AG04449 (cell line): ENCODE results near the gene KANK4.
A peak's percentile ranks its signal among the peaks of the same experiment; 100 is the strongest.

Experiments
- CTCF ChIA-PET: fragments of 350-600 bp; formaldehyde crosslinking; extraction: SDS; loops from one replicate; lab custom pipeline; 2021; ENCODE audit warnings: antibody characterized with exemption; lab: Yijun Ruan, JAX
- POLR2A ChIA-PET: fragments of 400-600, 350-600 bp; formaldehyde crosslinking; extraction: SDS; loops from one replicate; lab custom pipeline; 2020; ENCODE audit warnings: antibody characterized with exemption, inconsistent platforms; lab: Yijun Ruan, JAX
- DNase-seq: peaks from one replicate; pipeline ENCODE4 v3.0.0-alpha.2; 2010; ENCODE audit warnings: low read depth, low spot score
- H3K4me3 ChIP-seq: 2 replicates; pipeline ENCODE4 v1.5.1; 2011; ENCODE audit warnings: low read depth, mild to moderate bottlenecking, control low read depth, low read length
- CTCF ChIP-seq: IDR thresholded peaks from one replicate; pipeline ENCODE4 v1.5.1; 2011; ENCODE audit warnings: mild to moderate bottlenecking, moderate library complexity, low read length, control low read depth, inconsistent platforms; ENCODE audit not compliant: insufficient read depth; ENCODE audit errors: missing control alignments

Gene KANK4

GRCh38 chr1:62304975-62305374 is 14.3 kb downstream of the KANK4 start:
- TF ChIP-seq CTCF: no peak
- ChIA-PET CTCF (no interaction called here), POLR2A (no interaction called here)
- no peak overlapping the region for H3K4me3 ChIP-seq
- DNase-seq: no peak

GRCh38 chr1:62304515-62304914 is 14.7 kb downstream of the KANK4 start:
- no peak for DNase-seq
- no peak for TF ChIP-seq CTCF
- POLR2A ChIA-PET: no interaction called here
- no peak overlapping the region for H3K4me3 ChIP-seq
- CTCF ChIA-PET: no interaction called here

GRCh38 chr1:62301726-62302390 is 17.4 kb downstream of the KANK4 start:
- ChIA-PET POLR2A (no interaction called here), CTCF (no interaction called here)
- DNase-seq: no peak

GRCh38 chr1:62299426-62300200 is 19.6 kb downstream of the KANK4 start:
- H3K4me3 ChIP-seq: no peak overlapping the region
- CTCF ChIA-PET: no interaction called here
- DNase-seq: no peak
- no peak for TF ChIP-seq CTCF
- POLR2A ChIA-PET: no interaction called here

More at GRCh38 chr1:62301726-62302390, 17.4 kb downstream of the KANK4 start:
- no peak overlapping the region for H3K4me3 ChIP-seq
- no peak for TF ChIP-seq CTCF

- no peak for TF ChIP-seq CTCF
- peak; percentile 12 for DNase-seq
- ChIA-PET CTCF (no interaction called here), POLR2A (no interaction called here)
- no peak overlapping the region for H3K4me3 ChIP-seq
These were observed 23.2 kb downstream of the KANK4 start for GRCh38 chr1:62295921-62296491.

GRCh38 chr1:62294261-62294660 is 25.0 kb downstream of the KANK4 start:
- TF ChIP-seq CTCF: no peak
- POLR2A ChIA-PET: no interaction called here
- H3K4me3 ChIP-seq: no peak overlapping the region
- CTCF ChIA-PET: no interaction called here
- no peak for DNase-seq
